ENCODE results near the gene PDZD2.

GRCh38 chr5:31931874-31932273 lies 292.9 kb downstream of the PDZD2 start:
- TF ChIP-seq CTCF (IDR thresholded peaks at IDR 0.05) (no peak), POLR2A (IDR thresholded peaks at IDR 0.05) (no peak)

Measured in sigmoid colon (tissue), 3 donors.